HuH-7 (cell line): ENCODE data around the gene NPAP1.
"Not testable (repeated sequence)": the region's sequence is repeated elsewhere in the genome, so short reads cannot be mapped to it uniquely, and the experiment has no call there.

Experiments used
- DNase-seq: peaks from one replicate; pipeline ENCODE4 v3.0.0; 2011; ENCODE audit warnings: low spot score

The NPAP1 gene

DNA sequence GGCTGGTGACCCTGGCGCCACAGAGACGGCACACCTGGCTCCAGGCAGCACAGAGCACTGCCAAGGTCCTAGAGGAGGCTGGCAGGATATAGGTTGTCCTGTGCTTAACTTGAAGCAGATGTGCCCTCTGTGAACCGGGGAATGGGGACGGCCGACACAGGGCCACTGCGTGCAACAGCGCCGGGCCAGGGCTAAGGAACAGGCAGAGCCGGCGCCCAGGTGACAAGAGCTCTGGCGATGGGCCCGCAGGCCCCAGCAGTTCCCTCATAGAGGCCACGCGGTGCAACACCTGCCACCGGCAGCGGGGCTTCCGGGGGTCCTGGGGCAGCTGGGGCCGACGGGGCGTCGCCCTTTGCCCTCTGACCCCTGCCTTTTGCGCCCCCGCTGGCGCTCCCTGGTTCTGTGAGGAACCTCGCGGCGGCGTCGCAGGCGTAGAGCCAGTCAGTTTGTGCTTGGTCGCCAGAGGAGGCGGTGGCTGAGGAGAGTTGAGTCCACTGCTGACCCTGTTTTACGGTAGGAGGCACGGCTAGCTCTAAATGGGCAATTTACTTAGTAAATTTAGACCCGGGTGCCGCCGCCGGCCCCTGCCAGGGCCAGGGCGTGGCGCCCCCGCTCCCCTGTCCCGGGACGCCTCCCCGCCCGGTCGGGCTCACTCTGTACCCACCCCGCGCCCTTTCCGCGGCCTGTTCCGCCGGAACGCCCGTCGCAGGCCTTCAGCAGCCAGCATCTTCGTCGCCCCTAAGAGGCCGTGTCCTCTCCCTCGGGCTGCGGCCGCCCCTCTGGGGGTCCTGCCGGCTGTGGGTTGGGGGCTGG lies at the start of gene NPAP1:
Gene NPAP1 (plus strand): TSS at position 444 of the 813 bp plus-strand sequence. CDS start 93 bp downstream, at position 537.
- no peak for DNase-seq

GRCh38 chr15:24627443-24627842 lies 48.1 kb upstream of the NPAP1 start:
- DNase-seq: no peak

DNA sequence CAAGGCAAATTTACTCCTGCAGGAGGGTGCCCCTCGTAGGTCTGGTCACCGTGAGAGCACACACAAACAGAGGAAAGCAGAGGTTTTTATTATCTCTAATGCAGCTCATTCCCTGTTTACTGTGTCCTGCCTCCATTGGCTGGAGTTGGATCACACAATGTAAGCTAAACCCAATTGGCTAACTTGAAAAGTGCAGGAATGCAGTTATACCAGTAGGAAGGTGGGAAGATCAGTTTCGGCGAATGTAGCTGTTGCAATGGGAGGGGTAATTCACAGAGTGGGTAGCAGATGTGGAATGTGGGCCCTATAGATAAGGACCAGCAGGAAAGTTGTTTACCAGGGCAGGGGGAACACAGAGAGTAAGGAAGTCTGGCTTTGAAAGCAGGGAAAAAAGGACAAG lies 42.5 kb upstream of the NPAP1 start:
- DNase-seq: no peak

DNA sequence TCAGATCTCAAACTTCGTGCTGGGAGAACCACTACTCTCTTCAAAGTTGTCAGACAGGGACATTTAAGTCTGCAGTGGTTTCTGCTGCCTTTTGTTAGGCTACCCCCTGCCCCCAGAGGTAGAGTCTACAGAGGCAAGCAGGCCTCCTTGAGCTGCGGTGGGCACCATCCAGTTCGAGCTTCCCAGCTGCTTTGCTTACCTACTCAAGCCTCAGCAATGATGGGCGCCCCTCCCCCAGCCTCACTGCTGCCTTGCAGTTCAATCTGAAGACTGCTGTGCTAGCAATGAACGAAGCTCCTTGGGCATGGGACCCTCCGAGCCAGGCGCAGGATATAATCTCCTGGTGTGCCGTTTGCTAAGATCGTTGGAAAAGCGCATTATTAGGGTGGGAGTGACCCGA lies 36.2 kb upstream of the NPAP1 start:
- DNase-seq: not testable (repeated sequence)

GRCh38 chr15:24645627-24646026 lies 29.9 kb upstream of the NPAP1 start:
- DNase-seq: no peak

DNA sequence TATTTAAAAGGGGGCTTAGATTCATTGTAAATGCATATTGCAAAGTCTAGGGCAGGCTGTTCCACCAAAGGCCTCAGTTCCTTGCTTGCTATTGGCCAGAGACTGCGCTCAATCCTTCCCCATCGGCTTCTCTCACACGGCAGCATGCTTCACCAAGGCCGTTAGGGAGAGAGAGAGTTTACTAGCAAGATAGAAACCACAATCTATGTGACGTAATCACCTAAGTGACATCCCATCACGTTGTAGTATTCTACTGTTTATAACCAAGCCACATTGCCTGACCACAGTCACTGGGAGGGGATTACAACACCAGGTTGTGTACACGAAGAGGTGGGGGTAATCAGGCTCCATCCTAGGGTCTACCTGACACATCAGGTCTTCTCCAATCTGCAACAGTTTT lies 16.0 kb upstream of the NPAP1 start:
- DNase-seq: no peak

GRCh38 chr15:24662991-24663390 lies 12.6 kb upstream of the NPAP1 start:
- no peak for DNase-seq

GRCh38 chr15:24676431-24676830 lies 856 bp downstream of the NPAP1 start:
- no peak for DNase-seq

- no peak for DNase-seq
These were observed 2.9 kb downstream of the NPAP1 start for GRCh38 chr15:24678485-24678884.

DNA sequence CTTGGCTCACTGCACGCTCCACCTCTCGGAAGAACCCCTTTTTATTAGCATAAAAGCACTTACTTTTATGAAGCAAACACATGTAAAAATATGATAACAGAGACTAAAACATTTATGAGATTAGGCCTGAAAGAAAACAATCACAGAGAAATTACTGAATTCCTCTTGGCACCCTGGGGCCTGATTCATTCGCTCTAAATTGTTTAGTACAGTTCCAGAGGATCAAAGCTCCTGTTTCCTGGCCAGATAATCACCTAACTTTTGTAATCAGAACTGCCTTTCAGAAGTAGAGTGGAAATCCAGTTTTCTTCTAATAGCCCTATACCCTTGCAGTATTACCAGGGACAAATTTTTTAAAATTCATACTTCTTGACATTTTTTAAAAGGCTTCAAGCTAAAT lies 6.4 kb downstream of the NPAP1 start:
- DNase-seq: no peak

GRCh38 chr15:24682905-24683304 lies 7.3 kb downstream of the NPAP1 start:
- not testable (repeated sequence) for DNase-seq

GRCh38 chr15:24683736-24684135 lies 8.2 kb downstream of the NPAP1 start:
- no peak for DNase-seq

DNA sequence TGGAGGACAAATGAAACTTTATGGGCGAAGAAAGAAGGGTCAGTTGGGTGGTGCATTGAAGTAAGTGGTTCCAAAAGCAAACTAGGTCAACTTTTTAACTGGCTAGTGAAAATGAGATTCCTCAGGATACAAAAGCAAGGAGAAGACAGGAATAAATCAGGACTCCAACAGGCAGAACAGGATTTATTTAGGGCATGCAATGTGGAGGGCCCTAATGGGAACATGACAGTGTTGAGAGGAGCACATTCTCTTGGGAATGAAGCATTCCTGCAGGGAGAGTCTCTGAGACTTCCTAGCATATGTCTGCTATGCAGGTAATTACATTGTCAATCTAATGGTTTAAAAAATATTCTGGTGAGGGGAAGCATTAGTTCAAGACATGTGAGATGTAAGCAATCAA lies 8.7 kb downstream of the NPAP1 start:
- DNase-seq: no peak

- no peak for DNase-seq
These were observed 20.6 kb downstream of the NPAP1 start for GRCh38 chr15:24696201-24696600.

DNA sequence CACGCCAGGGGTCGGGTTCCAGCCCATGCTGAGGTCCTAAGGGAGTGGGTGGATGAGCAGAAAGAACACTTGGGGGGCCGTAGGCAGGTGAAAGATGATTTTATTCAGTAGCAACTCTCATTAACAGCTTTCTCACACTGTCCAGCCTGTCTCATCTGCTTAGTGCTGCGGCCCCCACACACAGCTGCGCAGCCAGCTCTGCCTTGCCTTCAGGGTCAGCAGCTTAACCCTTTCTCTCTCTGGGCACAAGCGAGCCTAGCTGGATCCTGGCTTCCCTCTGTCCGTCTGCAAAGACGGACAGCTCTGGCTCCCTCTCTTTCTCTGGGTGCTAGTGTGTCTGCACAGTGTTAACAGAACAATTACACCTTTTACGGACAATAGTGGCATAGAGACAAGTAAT lies 21.3 kb downstream of the NPAP1 start:
- DNase-seq: no peak

DNA sequence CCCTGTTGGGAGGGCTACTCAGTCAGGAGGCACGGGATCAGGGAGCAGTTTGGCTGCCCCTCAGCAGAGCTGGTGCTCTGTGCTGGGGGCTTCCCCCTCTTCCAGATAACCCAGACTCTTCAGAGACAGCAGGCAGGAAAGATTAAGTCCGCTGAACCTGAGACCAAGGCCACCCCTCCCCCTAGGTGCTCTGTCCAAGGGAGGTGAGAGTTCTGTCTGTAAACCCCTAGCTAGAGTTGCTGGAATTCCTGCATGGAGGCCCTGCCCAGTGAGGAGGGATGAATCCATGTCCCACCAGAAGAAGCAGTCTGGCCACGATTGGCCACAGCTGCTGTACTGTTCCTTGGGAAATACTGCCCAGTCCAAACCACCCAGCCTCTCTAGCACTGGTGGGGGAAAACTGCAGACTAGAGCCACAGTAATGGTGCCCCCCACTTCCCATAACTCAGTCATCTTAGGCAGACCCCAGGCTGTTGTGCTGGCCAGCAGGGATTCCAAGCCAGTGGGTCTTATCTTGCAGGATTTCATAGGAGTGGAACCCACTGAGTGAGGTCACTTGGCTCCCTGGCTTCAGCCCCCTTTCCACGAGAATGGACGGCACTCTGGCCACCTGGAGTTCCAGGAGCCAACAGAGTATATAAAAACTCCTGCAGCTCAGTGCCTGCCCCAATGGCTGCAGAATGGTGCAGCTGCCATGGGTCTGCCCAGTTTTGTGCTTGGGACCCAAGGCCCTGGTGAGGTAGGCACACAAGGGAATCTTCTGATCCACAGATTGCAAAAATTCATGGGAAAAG lies 42.9 kb downstream of the NPAP1 start:
- no peak for DNase-seq

GRCh38 chr15:24729760-24730159 lies 54.2 kb downstream of the NPAP1 start:
- DNase-seq: no peak
